ENCODE results near the gene MSH2.

DNA sequence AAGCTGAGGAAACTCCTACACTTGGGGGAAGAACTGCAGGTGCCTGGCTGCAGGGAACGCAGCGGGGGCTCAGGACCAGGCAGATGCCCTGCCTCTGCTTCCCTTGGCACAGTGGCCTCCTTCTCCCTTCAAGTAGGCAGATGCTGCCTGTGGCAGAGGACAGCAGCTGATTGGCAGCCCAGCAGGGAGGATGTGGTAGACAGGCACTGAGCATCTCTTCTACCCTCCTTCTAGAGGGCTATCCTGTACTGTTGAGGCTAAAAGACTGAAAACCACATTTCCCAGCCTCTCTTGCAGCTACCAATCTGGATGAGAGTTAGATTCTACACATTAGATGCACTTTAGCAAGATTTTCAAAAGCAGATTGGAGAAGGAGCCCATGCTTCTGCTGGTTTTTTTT, 105.7 kb downstream of the MSH2 start:
- TF ChIP-seq MAX (IDR thresholded peaks at IDR 0.05) = no peak
- TF ChIP-seq ZNF354B (CRISPR knock-in tag; IDR thresholded peaks at IDR 0.05) = no peak
- TF ChIP-seq KDM3A (CRISPR knock-in tag; IDR thresholded peaks at IDR 0.05; ENCODE audit: low read depth) = no peak
